A549 (cell line): ENCODE results near the gene OSBPL2. TPM values are rescaled to one million over a fixed set of nuclear protein-coding genes. Genes with fewer than 3 reads are reported as not detected.

Experiments used
- ATAC-seq, 2 experiments: fragments of 200-7000 bp in 1 of 2; fragments of >200 bp in 1 of 2; cut with Nextera tagmentation in 1 of 2; cut with Tn5 transposase in 1 of 2; 3 replicates each; pipeline versions ENCODE4 v1.8.0 to v1.9.1; 2018 to 2020; ENCODE audit warnings: mild to moderate bottlenecking in 1 of 2, moderate library complexity in 1 of 2
- CTCF ChIA-PET: fragments of 300-600 bp; sonication (Branson Sonifier 250); formaldehyde crosslinking; extraction: SDS; loops from one replicate; lab custom pipeline; 2021; ENCODE audit warnings: antibody characterized with exemption, inconsistent platforms; lab: Yijun Ruan, JAX
- POLR2A ChIA-PET: fragments of 350-600 bp; formaldehyde crosslinking; extraction: SDS; loops from one replicate; lab custom pipeline; 2021; ENCODE audit warnings: antibody characterized with exemption, inconsistent platforms; lab: Yijun Ruan, JAX
- DNase-seq, 2 experiments: peaks; one replicate each; pipeline versions ENCODE4 v3.0.0 to v3.0.0-alpha.2; 2011 to 2016; ENCODE audit warnings: low read depth in 1 of 2, low spot score in 1 of 2
- FAIRE-seq: peaks from 2 replicates; lab custom pipeline; 2011; peaks lifted over from hg19 to GRCh38; lab: Jason Lieb, UNC
- H3K27ac ChIP-seq, 2 experiments: fragments of >200 bp; sonication (Bioruptor Twin); formaldehyde crosslinking; 3 replicates each; pipeline ENCODE4 v1.5.1; 2016 to 2017
- H3K4me1 ChIP-seq: fragments of >200 bp; sonication (Bioruptor Twin); formaldehyde crosslinking; 3 replicates; pipeline ENCODE4 v1.6.1; 2016
- H3K4me2 ChIP-seq: fragments of >200 bp; sonication (Bioruptor Twin); formaldehyde crosslinking; 3 replicates; pipeline ENCODE4 v1.6.1; 2016
- H3K4me3 ChIP-seq: fragments of >200 bp; sonication (Bioruptor Twin); formaldehyde crosslinking; 3 replicates; pipeline ENCODE4 v1.5.1; 2016
- H3K9me3 ChIP-seq: fragments of >200 bp; sonication (Bioruptor Twin); formaldehyde crosslinking; 3 replicates; pipeline ENCODE4 v1.6.1; 2016
- CHD2 ChIP-seq: fragments of 150-350 bp; IDR thresholded peaks from 2 replicates; pipeline ENCODE4 v1.6.1; 2014; ENCODE audit warnings: low read length; ENCODE audit not compliant: partially characterized antibody
- EHF ChIP-seq: fragments of 250-450 bp; sonication (Bioruptor Pico); IDR thresholded peaks from 2 replicates; pipeline ENCODE4 v1.5.0; 2020; ENCODE audit warnings: mild to moderate bottlenecking
- ELK1 ChIP-seq: fragments of 150-350 bp; IDR thresholded peaks from 2 replicates; pipeline ENCODE4 v1.6.1; 2014; ENCODE audit warnings: low read depth, mild to moderate bottlenecking, low read length
- EP300 ChIP-seq, 2 experiments: fragments of >200 bp; sonication (Bioruptor Twin); formaldehyde crosslinking; IDR thresholded peaks; 2 replicates in 1 of 2; 3 replicates in 1 of 2; pipeline ENCODE4 v1.6.1; 2016 to 2017
- ESRRA ChIP-seq: fragments of 150-350 bp; IDR thresholded peaks from 2 replicates; pipeline ENCODE4 v1.6.1; 2014; ENCODE audit warnings: mild to moderate bottlenecking, low read length, borderline replicate concordance
- FOXS1 ChIP-seq: fragments of 250-450 bp; sonication (Bioruptor Pico); IDR thresholded peaks from 2 replicates; pipeline ENCODE4 v1.5.0; 2020; ENCODE audit warnings: mild to moderate bottlenecking, moderate library complexity
- GATA3 ChIP-seq: IDR thresholded peaks from 2 replicates; pipeline ENCODE4 v1.6.1; 2012; ENCODE audit warnings: borderline replicate concordance
- HES2 ChIP-seq: fragments of >200 bp; sonication (Bioruptor Twin); formaldehyde crosslinking; IDR thresholded peaks from 2 replicates; pipeline ENCODE4 v1.6.1; 2016
- JUNB ChIP-seq: fragments of >200 bp; sonication (Bioruptor Twin); formaldehyde crosslinking; IDR thresholded peaks from 2 replicates; pipeline ENCODE4 v1.6.1; 2016
- MAFK ChIP-seq: fragments of 450-650 bp; IDR thresholded peaks from 2 replicates; pipeline ENCODE4 v1.6.1; 2014; ENCODE audit not compliant: partially characterized antibody
- MAZ ChIP-seq: fragments of 150-350 bp; IDR thresholded peaks from 2 replicates; pipeline ENCODE4 v1.6.1; 2014; ENCODE audit warnings: antibody characterized with exemption, low read depth, low read length, borderline replicate concordance
- NR3C1 ChIP-seq: fragments of >200 bp; sonication (Bioruptor Twin); formaldehyde crosslinking; IDR thresholded peaks from 3 replicates; pipeline ENCODE4 v1.6.1; 2017
- POLR2AphosphoS2 ChIP-seq: conservative IDR thresholded peaks from 2 replicates; pipeline ENCODE4 v1.6.1; 2012; ENCODE audit warnings: low read length, improper control_type of control experiment, inconsistent platforms
- RARB ChIP-seq: fragments of 250-450 bp; sonication (Bioruptor Pico); IDR thresholded peaks from 2 replicates; pipeline ENCODE4 v1.8.0; 2021; ENCODE audit warnings: mild to moderate bottlenecking, moderate library complexity
- RNF2 ChIP-seq: fragments of 200-600 bp; sonication (generic); IDR thresholded peaks from 2 replicates; pipeline ENCODE4 v1.6.1; 2016; ENCODE audit warnings: low read depth, mild to moderate bottlenecking, antibody characterized with exemption, moderate library complexity, borderline replicate concordance
- SREBF2 ChIP-seq: fragments of 450-650 bp; IDR thresholded peaks from 2 replicates; pipeline ENCODE4 v1.6.1; 2014; ENCODE audit warnings: mild to moderate bottlenecking, moderate library complexity
- WGBS: methylation state at CpG from one replicate; pipeline ENCODE4 v1.1.6; 2017; ENCODE audit errors: missing lambda C conversion rate; 5-methylcytosine and 5-hydroxymethylcytosine counted together
- polyA plus RNA-seq, 4 experiments: library from polyadenylated mRNA; depleted of rRNA in 3 of 4; stranded (reverse); fragments of >200 nt; fragmentation: RNase III in 1 of 4; extraction: RNeasy Plus Mini Kit Qiagen cat#74134 plus additional on column Dnase treatment in 1 of 4; gene quantifications; 2 replicates in 3 of 4; 3 replicates in 1 of 4; pipeline ENCODE4 v1.2.3, GENCODE V29; 2011 to 2017

The OSBPL2 gene
- polyA plus RNA-seq, 2 of the 4 experiments (the other 2 are of a cell fraction) = 14.6 to 14.8 TPM

GRCh38 chr20:62214067-62214466 lies 24.3 kb upstream of the OSBPL2 start:
- FAIRE-seq = no peak
- no peak overlapping the region for H3K27ac ChIP-seq
- H3K4me1 ChIP-seq = peaks cover 7% of the 10 kb centered on the region; the same call in 2 of the 3 replicates
- TF ChIP-seq ESRRA (no peak), GATA3 (no peak), MAFK (no peak), NR3C1 (no peak), CHD2 (no peak), RNF2 (no peak), EHF (CRISPR knock-in tag) (no peak), JUNB (no peak), FOXS1 (no peak)
- ChIA-PET CTCF (no interaction called here), POLR2A (no interaction called here)
- WGBS = 17% methylated on average over 12 of the region's 12 CpGs
- peak overlapping the region; percentile 55 for H3K4me2 ChIP-seq
- H3K9me3 ChIP-seq = no peaks in the 10 kb centered on the region
- H3K4me3 ChIP-seq = no peak overlapping the region
- ATAC-seq = peak; percentile 6 to 12; a peak in 2 of 6 replicates
- no peak for DNase-seq

- Histone ChIP-seq H3K4me3 (no peak overlapping the region), H3K4me2 (no peak overlapping the region), H3K9me3 (no peaks in the 10 kb centered on the region), H3K27ac (no peak overlapping the region), H3K4me1 (peaks cover 15% of the 10 kb centered on the region; the same call in 2 of the 3 replicates)
- DNase-seq (no peak), FAIRE-seq (no peak), ATAC-seq (no peak)
- ChIA-PET POLR2A (no interaction called here), CTCF (interaction anchor here (0.7 kb wide), 1 partner anchor 185 kb away, joined by 3 read pairs; no protein-coding TSS in a partner anchor)
- 50% methylated on average over 13 of the region's 29 CpGs for WGBS
- no peak for TF ChIP-seq ELK1
- no peak for TF ChIP-seq POLR2AphosphoS2
These were observed 23.0 kb upstream of the OSBPL2 start for GRCh38 chr20:62215020-62215990.

- Histone ChIP-seq H3K4me3 (no peak overlapping the region), H3K9me3 (no peaks in the 10 kb centered on the region), H3K27ac (no peak overlapping the region), H3K4me2 (no peak overlapping the region), H3K4me1 (peaks cover 22% of the 10 kb centered on the region; the same call in 2 of the 3 replicates)
- ChIA-PET CTCF (interaction anchor here (0.7 kb wide), 1 partner anchor 184 kb away, joined by 3 read pairs; no protein-coding TSS in a partner anchor), POLR2A (no interaction called here)
- FAIRE-seq = no peak
- no peak for TF ChIP-seq SREBF2
- TF ChIP-seq MAZ = no peak
- WGBS = 65% methylated on average over 24 of the region's 40 CpGs
- ATAC-seq = no peak
- DNase-seq = no peak
These were observed 22.2 kb upstream of the OSBPL2 start for GRCh38 chr20:62215991-62216635.

GRCh38 chr20:62216636-62217566 lies 21.4 kb upstream of the OSBPL2 start:
- H3K4me2 ChIP-seq = no peak overlapping the region
- DNase-seq (no peak), FAIRE-seq (no peak), ATAC-seq (no peak)
- peaks cover 22% of the 10 kb centered on the region; the same call in 2 of the 3 replicates for H3K4me1 ChIP-seq
- H3K9me3 ChIP-seq = no peaks in the 10 kb centered on the region
- ChIA-PET CTCF (interaction anchor here (0.7 to 0.8 kb wide), 2 partner anchors 166 to 193 kb away, joined by 3 to 4 read pairs; no protein-coding TSS in a partner anchor), POLR2A (no interaction called here)
- H3K4me3 ChIP-seq = no peak overlapping the region
- H3K27ac ChIP-seq = no peak overlapping the region
- TF ChIP-seq JUNB (no peak), RARB (CRISPR knock-in tag) (no peak), EP300 (IDR thresholded peaks at IDR 0.05) (no peak), HES2 (no peak)
- whole genome bisulfite sequencing = 30% methylated on average over 20 of the region's 26 CpGs
